ENCODE results near the gene HOXC11.

Gene HOXC11

GRCh38 chr12:53942467-53942997 lies 30.4 kb upstream of the HOXC11 start:
- no peak for DNase-seq (ENCODE audit: low spot score)

DNA sequence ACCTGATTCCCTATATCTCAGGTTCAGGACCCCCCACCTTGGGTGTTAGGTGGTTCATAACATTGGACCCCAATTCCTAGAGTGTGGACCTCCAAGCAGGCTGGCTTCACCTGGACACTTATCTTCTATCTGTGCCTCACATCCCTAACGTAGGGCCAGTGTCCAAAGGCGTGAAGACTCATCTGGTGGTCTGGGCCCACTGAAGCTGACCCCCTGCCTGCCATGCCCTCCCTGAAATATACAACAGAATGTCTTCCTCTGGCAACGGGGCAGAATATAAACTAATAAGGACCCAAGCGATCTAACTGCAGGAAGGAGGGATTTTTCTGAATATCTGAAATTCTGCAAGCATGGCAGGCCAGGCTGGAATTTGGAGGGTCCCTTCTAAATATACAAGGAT lies 28.7 kb upstream of the HOXC11 start:
- no peak for DNase-seq (ENCODE audit: low spot score)

DNA sequence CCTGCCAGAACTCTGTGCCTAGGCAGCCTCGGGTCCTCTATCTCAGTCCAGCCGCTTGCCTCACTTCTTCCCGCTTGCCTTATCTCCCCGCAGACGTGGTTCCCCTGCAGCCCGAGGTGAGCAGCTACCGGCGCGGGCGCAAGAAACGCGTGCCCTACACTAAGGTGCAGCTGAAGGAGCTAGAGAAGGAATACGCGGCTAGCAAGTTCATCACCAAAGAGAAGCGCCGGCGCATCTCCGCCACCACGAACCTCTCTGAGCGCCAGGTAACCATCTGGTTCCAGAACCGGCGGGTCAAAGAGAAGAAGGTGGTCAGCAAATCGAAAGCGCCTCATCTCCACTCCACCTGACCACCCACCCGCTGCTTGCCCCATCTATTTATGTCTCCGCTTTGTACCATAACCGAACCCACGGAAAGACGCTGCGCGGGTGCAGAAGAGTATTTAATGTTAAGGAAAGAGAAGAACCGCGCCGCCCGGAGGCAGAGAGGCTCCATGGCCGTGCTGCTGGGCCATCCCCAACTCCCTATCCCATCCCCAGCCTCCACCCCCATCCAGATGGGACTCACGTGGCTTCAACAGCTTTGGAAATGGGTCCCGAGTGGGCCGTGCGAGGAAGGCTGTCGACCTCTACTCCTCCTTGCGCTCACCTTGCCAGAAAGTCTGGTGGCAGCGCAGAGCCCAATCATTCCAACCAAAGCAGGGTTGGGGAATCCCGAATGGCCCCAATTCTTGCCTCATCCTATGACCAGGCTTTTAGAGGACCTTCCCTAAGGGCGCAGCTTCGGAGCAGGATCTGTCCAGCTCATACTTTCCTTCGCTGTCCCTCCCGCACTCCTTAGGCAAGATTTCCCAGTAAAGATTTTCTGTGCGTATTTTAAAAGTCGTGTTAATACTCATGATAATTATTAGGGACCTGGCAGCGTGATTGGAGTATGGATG lies 27.7 kb upstream of the HOXC11 start:
- DNase-seq (ENCODE audit: low spot score) = no peak

DNA sequence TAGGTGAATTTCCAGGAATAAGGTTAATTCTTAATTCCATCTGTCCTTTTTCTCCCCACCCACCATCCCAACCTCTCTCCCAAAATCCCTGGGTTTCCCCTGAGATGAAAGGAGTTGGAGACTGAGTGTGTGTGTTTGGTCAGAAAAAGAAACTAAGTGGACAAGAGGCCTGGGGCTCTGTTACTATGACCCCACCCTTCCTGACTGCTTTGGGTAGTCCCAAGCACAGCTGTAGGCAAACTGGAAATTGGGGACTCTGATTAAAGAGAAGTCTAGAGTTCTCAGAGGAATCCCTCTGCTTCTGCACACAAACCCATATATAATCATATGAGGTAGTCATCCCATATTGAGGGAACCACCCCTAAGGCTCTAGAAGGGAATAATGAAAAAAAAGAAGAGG lies 25.2 kb upstream of the HOXC11 start:
- no peak for DNase-seq (ENCODE audit: low spot score)

DNA sequence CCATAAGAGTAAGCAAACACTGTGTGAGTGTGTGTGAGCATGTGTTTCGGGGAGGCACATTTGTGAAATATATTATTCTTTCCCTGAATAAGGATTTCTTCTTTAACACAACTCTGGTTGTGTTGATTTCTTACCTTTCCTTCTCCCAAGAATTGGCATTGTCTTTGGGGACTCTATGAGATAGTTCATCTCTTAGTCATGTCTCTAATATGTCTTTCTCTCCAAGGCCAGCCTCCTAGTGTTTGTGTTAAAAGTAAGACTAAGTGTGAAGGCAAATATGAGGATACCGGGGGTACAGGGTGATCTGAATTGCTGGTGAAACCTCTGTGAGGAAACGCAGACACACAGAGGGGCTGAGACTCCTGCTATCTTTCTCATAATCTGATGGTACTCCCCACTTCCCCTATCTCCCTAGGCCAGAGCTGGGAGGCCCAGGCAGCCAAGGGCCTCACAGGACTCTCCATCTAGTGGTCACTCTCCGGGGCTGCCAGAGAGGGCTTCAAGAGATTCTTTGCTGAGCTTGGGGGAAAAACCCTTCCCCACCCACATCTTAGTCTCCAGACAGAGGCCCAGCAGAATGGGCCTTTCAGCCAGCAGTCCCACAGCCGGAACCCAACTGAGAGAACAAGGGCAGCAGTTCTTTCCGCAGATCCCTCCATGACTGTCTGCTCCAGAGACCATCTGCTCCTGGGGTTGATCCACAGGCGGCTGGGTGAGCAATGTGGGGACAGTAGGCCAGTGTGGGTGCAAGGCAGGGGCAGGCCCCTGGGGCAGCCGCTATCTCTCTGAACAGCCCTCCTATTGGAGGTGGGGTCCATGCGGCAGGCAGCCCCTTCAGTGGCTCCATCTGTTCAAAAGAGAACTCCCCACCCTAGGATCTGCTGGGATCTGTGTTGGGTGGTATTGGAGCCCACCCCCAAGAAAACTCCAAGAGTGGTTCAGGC lies 24.0 kb upstream of the HOXC11 start:
- DNase-seq (ENCODE audit: low spot score) = no peak

DNA sequence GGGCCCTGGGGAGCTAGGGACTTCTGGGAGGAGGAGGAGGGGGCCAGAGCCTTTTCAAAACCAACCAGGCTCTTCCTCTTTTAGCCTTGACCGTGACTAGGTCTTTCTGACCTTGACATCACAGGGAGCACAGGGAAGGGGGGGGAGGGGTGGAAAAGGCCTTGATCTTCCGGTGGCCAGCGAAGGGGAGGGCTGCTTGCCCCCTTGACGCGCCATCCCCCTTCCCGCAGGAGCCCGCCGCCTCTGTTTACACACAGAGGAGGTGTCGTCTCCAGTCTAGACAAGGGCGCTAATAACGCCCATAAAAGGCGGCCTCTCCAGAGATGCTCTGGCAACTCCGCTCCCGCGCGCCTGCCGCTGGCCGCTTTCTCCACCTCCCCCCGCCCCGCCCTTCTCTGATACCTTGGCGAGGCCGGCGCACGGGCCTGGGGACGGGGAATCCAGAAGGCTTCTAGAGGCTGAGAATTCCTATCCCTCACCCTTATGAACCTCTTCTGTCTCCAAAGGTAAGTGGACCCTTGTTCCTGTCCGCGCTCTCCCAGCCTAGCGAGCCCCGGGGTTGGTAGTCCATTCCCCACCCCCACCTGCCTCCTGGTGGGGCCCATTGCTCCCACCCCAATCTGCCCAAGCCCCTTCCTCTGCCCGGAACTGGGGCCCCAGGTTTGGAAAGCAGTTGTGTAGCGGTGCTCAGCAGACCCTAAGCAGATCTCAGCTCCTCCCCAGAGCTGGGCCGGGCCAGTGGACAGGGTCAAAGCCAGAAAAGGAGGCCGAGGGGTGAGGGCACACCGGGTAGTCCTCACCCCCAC lies 23.1 kb upstream of the HOXC11 start:
- no peak for DNase-seq (ENCODE audit: low spot score)

DNA sequence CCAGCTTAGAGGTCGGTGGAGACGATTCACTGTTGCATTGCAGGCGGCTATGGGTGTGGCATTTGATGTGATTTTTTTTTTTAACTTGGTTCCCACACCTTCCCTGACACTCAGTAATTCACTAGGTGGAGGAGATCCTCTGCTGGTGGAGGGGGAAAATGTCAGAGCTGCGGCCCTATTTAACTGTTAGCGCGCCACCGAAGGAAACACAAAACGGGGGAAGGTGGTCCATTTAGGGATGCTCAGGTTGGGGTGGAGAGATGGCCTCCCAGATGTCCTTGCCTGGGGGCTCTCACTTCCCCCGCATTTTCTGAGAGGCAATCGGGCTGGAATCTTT lies 22.5 kb upstream of the HOXC11 start:
- DNase-seq (ENCODE audit: low spot score) = no peak

DNA sequence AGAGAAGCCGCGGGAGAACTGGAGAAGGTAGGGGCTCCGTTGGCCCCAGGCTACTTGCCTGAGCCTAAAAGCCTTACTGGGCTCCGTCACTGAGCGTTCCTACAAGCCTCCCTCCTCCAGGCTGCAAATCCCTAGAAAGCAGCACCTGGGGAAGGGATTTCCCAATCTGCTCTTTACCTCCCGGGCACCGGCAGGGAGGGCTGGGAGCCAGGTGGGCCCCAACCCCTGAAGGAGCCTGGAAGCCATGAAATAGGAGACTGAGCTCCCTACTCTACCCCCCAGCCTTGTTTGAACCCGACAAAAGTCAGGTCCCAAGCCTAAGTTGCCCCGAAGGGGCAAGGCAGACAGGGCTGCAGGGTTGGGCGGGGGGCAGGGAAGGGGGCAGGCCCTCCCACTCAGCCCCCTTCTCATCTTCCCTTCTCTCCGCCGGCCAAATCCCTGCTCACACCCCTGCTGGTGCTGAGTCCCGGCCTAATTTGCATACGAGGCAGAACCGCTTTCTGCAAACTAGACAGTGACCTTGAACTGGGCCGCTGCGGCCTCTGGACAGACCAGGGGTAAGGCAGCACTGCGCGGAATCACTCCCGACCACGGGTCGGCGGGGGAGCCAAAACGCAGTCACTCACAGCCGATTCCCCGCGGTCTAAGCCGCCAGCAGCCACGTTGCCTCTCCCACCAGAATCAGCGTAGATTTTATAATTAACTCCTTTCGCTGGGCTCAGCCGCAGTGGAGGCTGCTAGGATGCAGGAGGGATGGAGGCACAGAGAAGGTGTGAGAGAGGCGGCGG lies 21.9 kb upstream of the HOXC11 start:
- DNase-seq (ENCODE audit: low spot score) = no peak

GRCh38 chr12:53951577-53952334 lies 21.2 kb upstream of the HOXC11 start:
- no peak for DNase-seq (ENCODE audit: low spot score)

- DNase-seq (ENCODE audit: low spot score) = no peak
Measured at GRCh38 chr12:53952335-53952694, 20.6 kb upstream of the HOXC11 start.

GRCh38 chr12:53952871-53953734 lies 19.8 kb upstream of the HOXC11 start:
- no peak for DNase-seq (ENCODE audit: low spot score)

- DNase-seq (ENCODE audit: low spot score) = no peak
Measured at GRCh38 chr12:53953831-53954693, 18.9 kb upstream of the HOXC11 start.

- no peak for DNase-seq (ENCODE audit: low spot score)
Measured at GRCh38 chr12:53954694-53955035, 18.3 kb upstream of the HOXC11 start, which contains the start of gene HOXC12. TSS of gene HOXC12 (plus strand) at chr12:53954903. CDS start at chr12:53954930, 27 bp downstream.

- DNase-seq (ENCODE audit: low spot score) = no peak
Measured at GRCh38 chr12:53955036-53955775, 17.7 kb upstream of the HOXC11 start.

- no peak for DNase-seq (ENCODE audit: low spot score)
Measured at GRCh38 chr12:53955776-53956250, 17.1 kb upstream of the HOXC11 start.

- DNase-seq (ENCODE audit: low spot score) = no peak
Measured at GRCh38 chr12:53956251-53956887, 16.6 kb upstream of the HOXC11 start.

DNA sequence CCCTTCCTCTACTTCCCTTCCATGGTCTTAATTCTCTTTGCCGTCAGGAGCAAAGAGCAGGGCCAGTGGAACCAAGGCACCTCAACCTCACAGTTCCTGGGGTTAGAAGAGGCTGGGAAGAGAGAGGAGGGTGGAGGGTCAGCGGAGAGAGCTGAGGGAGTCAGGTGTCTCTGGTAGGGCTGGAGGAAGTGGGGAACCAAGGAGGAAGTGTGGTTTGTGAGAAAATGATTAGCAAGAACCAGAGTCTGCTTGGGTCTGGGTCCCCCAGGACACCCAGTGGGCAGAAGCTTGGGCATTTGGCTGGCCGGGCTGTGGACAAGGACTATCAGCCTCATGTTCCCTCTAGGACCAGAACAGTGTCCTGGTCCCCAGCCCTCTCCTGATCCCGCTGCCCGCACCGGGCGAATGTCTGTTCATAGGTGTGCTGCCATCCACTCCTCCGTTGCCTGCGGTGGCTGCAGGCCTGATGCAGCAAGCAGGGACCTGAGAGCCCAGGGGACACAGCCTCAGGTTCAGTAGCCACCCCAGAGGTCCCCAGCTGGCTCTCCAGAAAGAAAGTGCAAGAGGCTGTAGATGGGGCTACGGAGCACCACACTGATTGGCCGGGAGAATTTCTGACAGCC lies 15.9 kb upstream of the HOXC11 start:
- no peak for DNase-seq (ENCODE audit: low spot score)
